ENCODE measurements around the gene PTGIS.
A peak's percentile ranks its signal among the peaks of the same experiment; 100 is the strongest.

PTGIS gene

DNA sequence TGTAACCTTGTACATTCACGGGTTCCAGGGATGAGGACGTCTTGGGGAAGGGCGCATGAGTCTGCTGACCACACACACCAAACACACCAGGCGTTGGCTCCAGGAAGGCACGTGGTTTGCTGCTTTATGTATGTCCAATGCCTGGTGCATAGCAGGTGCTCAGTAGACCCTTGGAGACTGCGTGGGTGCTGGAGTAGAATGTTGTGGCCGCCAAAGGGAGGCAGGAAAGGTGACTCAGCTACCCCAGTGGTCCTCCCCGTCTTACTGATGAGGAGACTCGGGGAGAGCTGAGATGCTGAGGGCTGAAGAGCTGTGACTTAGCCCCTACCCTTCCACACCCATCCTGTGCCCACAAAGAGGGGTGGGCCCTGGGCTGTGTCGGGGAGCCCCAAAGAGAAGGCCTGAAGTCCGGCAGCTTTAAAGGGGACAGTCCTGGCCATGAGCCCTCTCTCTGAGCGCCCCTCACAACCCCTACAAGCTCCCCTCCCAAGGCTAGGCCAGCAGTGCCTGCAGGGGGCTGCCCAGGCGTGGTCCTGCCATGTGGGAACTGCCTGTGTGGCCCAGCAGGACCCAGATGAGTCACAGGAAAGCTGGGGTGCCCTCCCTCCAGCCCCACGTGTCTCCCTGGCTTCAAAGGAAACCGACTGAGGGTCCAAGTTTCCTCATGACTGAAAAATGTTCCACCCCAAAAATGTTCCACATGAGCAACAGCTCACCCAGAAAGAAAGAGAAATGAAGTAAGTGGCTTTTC, 28.0 kb upstream of the PTGIS start:
- DNase-seq (ENCODE audit: low spot score): no peak

- DNase-seq (ENCODE audit: low spot score): no peak
Observed at GRCh38 chr20:49595346-49595745, 27.4 kb upstream of the PTGIS start.

DNA sequence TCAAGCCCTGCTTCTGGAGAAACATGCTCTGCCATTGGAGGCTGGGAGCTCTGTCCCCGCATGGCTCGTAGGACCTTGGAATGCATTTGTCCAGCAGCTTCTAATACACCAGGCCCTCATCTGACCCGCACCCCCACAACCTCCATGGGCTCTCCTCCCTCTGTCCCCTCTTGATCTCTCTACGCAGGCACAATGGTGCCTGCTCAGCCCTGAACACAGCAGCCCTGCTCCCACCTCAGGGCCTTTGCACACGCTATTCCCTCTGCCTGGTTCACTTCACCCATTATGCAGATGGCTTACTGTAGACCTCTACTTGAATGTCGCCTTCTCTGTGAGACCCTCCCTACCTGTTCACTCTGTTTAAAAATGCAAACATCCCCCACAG, 27.0 kb upstream of the PTGIS start:
- DNase-seq (ENCODE audit: low spot score): no peak

DNA sequence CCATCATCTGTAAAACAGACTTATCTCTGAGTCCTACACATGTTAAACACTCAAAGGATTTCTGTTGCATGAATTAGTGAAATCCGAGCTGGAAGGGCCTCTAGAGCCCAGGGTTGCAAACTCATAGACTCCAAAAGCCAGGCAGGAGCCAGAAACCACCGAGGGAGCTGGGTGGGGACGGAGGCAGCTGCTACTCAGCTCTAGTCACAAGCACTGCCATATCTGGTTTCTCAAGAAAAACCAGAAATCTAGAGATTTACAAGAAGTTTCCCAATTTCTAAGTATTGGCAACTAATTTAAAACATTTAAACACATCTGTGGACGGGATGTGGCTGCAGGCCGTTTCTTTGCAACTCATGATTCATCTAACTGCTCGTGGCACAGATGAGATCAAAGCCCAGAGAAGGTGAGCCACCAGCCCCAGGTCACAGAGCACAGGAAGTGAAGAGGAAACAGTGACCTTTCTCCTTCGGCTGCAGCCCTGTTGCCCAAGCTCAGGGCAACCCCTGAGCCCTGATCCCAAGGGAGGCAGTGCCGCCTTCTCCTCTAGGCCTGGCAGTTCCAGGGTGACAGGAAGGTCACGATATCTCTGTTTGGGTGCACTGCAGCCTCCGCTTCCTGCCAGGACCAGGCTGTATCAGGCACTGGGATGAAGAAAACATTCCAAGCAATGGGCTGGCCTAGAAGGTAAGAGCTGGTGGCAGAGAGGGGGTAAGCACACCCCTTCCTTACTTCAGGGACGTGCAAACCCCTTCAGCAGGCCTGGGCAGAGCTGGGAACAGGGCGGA, 26.4 kb upstream of the PTGIS start:
- no peak for DNase-seq (ENCODE audit: low spot score)

DNA sequence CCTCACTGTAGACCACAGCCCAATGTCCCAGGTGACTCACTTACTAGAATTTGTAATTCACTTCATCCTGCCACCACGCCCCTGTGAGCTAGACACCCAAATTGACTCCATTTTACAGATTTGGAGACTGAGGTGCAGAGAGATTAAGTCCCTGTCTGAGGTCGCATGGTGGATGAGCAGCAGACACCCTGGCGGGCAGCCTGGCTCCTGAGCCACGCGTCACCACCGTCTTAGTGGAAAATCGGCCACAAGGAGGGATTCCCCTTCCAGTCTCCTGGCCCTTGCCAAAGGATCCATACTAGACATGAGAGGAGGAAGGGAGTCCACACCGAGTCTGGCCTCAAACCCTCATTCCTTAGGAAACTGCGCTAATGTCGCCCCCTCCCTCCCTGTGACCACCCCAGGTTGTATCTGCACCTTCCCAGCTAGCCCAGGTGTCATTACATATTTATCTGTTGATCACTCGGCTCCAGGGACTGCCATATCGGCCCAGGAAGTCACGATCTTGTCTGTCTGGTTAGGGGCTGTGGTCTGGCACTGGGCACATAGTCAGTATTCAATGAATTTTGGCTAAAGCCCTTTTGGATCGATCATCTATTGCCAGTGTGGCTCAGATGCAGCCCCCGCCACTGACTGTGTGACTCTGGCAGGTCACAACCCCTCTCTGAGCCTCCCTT, 25.7 kb upstream of the PTGIS start:
- no peak for DNase-seq (ENCODE audit: low spot score)

DNA sequence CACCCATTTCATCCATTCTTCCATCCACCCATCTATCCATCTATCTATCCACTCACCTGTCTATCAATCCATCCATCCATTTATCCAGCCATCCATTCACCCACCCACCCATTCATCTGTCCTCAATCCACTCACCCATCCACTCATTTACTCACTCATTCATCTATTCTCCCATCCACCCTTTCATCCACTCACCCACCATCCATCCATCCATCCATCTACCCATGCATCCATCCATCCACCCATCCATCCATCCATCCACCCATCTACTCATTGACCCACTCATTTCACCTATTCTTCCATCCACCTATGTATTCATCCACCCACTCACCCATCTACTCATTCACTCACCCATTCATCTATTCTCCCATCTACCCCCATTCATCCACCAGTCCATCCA, 24.2 kb upstream of the PTGIS start:
- no peak for DNase-seq (ENCODE audit: low spot score)

DNA sequence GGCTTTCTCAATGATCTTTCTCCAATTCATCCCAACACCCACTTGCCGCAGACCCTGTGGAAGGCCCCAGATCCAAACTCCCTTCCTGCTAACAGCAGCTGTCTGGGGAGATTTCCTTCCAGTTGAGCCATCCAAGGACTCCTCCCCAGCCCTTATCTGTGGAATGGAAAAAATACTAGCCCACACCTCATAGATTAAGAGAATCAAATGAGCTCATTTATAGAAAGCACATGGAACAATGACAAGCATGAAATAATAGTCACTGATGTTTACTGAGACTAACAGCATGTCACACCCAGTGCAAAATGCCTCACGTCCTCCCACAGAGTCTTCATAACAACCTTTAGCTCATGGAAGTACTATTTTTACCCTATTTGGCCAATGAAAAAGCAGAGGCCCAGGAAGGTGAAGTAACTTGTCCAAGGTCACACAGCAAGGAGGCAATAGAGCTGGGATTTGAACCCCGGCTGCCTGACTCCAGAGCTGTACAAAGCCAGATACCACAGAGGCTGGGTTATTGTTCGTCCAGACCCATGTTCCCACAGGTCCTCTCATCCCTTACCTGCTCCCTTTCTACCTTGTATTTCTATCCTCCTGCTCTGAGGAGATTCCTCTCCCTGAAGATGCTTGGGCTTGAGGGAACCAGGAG, 23.4 kb upstream of the PTGIS start:
- DNase-seq (ENCODE audit: low spot score): no peak

DNA sequence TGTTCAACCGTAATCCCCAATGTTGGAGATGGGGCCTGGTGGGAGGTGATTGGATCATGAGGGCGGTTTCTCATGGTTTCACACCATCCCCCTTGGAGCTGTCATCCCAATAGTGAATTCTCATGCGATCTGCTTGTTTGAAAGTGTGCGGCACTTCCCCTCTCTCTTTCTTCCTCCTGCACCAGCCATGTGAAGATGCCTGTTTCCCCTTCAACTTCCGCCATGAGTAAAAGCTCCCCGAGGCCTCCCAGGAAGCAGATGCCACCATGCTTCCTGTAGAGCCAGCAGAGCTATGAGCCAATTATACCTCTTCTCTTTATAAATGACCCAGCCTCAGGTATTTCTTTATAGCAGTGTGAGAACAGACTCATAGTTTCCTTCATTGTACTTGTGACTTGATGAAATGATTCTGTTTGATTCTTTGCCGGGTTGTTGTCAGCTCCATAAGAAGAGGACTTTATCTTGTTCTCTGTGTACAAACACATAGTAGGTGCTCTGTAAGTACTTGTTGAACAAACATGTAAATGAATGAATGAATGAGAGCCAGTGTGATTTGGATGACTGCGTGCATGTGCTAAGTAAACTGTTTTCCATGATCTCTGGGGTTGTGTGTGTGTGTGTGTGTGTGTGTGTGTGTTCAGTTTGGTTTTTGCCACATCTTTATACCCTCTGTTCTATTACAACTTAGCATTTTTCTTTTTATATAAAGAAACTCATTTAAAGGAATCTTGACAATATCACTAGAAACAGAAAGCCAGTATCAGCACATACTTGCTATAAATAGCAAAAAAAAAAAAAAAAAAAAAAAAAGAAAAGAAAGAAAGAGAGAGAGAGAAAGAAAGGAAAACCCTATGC, 22.5 kb upstream of the PTGIS start:
- DNase-seq (ENCODE audit: low spot score): no peak

DNA sequence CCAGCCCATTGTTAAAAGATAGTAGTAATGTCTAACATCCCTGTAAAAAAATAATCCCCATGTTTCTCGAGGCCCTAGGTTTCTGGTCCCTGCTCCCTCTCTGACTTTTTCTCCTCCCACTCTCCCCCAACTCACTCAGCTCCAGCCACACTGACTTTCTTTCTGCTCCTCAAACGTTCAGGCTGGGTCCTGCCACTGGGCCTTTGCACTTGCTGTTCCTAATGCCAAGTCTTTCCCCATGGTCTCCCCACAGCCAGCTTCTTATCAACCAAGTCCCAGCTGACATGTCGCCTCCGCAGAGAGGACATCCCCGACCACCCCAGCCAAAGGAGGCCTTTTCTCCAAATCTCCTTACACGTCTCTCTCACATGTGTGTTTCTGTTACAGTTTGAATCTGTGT, 21.8 kb upstream of the PTGIS start:
- DNase-seq (ENCODE audit: low spot score): no peak

DNA sequence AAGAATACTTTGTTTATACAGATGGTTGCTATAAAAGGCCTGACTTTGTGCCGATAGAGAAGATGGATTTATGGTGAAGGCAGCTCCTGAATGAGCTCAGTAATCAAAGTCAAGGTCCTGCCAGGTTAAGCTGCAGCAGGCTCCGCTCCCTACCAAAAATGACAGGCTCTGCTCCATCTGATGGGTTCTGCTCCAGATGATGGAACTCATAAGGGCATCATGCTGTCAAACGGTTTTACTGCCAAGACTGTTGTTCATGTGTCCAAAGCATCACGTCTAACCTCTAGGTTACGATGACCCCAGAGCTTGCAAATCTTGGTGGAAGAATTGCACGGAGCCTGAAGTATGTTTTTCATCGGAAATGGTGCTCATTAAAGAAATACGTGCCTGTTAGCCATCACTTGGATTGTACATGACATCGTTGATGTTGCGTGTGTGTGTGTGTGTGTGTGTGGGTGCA, 19.2 kb upstream of the PTGIS start:
- DNase-seq (ENCODE audit: low spot score): no peak

DNA sequence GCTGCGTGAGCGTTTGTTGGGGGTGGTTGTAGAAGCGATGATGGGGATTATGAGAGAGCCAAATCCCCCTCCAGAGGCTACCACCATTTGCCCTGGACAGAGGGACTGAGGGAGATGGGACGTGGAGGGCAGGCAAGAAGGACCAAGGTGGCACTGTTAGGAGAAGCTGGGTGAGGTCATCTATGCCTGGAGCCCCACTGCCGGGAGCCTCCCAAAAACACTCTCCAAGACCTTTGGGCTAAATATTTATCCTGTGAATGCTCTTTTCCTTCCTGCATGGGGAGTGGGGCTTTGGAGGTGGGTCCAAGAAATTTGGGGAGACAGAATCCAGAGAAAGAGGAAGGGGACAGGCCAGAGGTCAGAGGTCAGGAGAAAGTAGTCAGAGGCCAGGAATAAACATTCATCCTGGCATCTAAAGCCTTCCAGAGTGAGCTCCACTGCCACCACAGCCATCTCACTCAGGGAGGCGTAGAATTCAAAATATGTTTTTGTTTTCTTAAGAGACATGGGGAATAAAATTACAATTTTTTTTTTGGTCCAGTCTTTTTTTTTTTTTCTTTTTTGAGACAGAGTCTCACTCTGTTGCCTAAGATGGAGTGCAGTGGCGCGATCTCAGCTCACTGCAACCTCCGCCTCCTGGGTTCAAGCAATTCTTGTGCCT, 17.8 kb upstream of the PTGIS start:
- no peak for DNase-seq (ENCODE audit: low spot score)

GRCh38 chr20:49584418-49585382, 16.8 kb upstream of the PTGIS start:
- no peak for DNase-seq (ENCODE audit: low spot score)

GRCh38 chr20:49583669-49584417, 15.9 kb upstream of the PTGIS start:
- peak; percentile 69 for DNase-seq (ENCODE audit: low spot score)

DNA sequence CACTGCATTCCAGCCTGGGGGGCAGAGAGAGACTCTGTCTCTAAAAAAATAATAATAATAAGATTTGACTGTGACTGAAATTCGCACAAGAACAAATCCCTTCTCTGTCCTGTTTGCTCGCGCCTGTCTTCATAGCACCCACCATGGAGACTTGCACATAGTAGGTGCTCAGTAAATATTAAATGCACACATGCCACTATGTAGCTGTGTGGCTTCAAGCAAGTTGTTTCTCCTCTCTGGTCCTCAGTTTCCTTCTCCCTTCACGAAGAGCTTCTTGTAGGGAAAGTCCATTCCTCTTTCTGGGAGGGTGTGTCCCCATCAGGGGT, 15.4 kb upstream of the PTGIS start:
- no peak for DNase-seq (ENCODE audit: low spot score)

DNA sequence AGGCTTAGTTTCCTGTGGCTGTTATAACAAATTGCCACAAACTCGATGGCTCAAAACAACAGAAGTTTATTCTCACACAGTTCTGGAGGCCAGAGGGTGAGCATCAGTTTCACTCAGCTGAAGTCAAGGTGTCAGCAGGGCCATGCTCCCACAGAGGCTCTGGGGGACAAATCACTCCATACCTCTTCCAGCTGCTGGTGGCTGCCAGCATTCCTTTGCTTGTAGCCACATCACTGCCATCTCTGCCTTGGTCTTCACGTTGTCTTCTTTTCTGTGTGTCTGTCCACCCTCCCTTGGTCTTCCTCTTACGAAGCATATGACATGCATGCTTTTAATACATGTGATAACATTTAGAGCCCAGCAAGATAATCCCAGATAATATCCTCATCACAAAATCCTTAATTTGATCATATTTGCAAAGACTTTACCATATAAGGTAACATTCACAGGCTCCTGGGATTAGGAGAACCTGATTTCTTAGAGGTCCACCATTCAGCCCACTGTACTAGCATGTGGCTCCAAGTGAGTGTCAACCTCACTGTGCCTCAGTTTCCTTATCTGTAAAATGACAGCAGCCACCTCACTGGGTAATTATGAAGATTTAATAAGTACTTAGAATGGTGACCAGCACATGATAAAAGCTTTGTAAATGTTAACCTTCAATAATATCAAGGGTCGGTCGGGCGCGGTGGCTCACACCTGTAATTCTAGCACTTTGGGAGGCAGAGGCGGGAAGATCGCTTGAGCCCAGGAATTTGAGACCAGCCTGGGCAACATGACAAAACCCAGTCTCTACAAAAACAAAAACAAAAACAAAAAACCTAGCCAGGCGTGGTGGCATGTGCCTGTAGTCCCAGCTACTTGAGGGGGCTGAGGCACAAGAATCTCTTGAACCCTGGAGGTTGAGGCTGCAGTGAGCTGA, 14.7 kb upstream of the PTGIS start:
- DNase-seq (ENCODE audit: low spot score): no peak

GRCh38 chr20:49581482-49581881, 13.5 kb upstream of the PTGIS start:
- no peak for DNase-seq (ENCODE audit: low spot score)

- DNase-seq (ENCODE audit: low spot score): no peak
Observed at GRCh38 chr20:49580813-49581174, 12.9 kb upstream of the PTGIS start.
